Stimulated activated CD4-positive, alpha-beta T cell treated with anti-CD3 and anti-CD28 coated beads, Interleukin-1b, Interleukin-23, amount 100 ng/mL, for 1 hour (primary cell): ENCODE measurements around the gene GCKR.

ENCODE experiments used
- DNase-seq, 2 donors: peaks; one replicate each; pipeline ENCODE4 v3.0.0-alpha.2; 2020; ENCODE audit warnings: low read depth in 2 of 2

Gene GCKR

GRCh38 chr2:27571681-27572080 is 75.0 kb downstream of the GCKR start:
- DNase-seq, result no peak

GRCh38 chr2:27572439-27572838 is 75.8 kb downstream of the GCKR start:
- no peak for DNase-seq

GRCh38 chr2:27572998-27573429 is 76.4 kb downstream of the GCKR start:
- no peak for DNase-seq
